Measurements from ENCODE around the gene MBLAC1. TPM values are rescaled to one million over a fixed set of nuclear protein-coding genes. Genes with fewer than 3 reads are reported as not detected.

MBLAC1 gene
- total RNA-seq, 1 donor from 2014 or later: 2.8 TPM

- H3K4me3 Mint-ChIP-seq: peak overlapping the region; percentile 97
Measured at GRCh38 chr7:100082978-100083377, 43.8 kb upstream of the MBLAC1 start.

GRCh38 chr7:100085515-100085914 is 41.3 kb upstream of the MBLAC1 start:
- no peak for TF ChIP-seq CTCF (conservative IDR thresholded peaks at IDR 0.05)
- H3K27ac Mint-ChIP-seq: no peak overlapping the region
- DNase-seq (ENCODE audit: extremely low spot score, unreplicated experiment): no peak

More at GRCh38 chr7:100082978-100083377, 43.8 kb upstream of the MBLAC1 start:
- TF ChIP-seq CTCF (conservative IDR thresholded peaks at IDR 0.05): no peak
- peaks cover 24% of the 10 kb centered on the region for H3K4me1 Mint-ChIP-seq (ENCODE audit: unreplicated experiment)
- peak overlapping the region; percentile 90 for H3K27ac Mint-ChIP-seq
- no peaks in the 10 kb centered on the region for H3K27me3 Mint-ChIP-seq
- peaks cover 4% of the 10 kb centered on the region for H3K9me3 Mint-ChIP-seq
- H3K36me3 Mint-ChIP-seq: peaks cover 22% of the 10 kb centered on the region
- no peak for DNase-seq (ENCODE audit: extremely low spot score, unreplicated experiment)

GRCh38 chr7:100087055-100087750 is 39.6 kb upstream of the MBLAC1 start:
- no peaks in the 10 kb centered on the region for H3K9me3 Mint-ChIP-seq
- H3K4me1 Mint-ChIP-seq (ENCODE audit: unreplicated experiment): peaks cover 18% of the 10 kb centered on the region
- no peak for DNase-seq (ENCODE audit: extremely low spot score, unreplicated experiment)
- TF ChIP-seq CTCF (conservative IDR thresholded peaks at IDR 0.05): no peak
- peaks cover 8% of the 10 kb centered on the region for H3K36me3 Mint-ChIP-seq
- peak overlapping the region; percentile 70 for H3K4me3 Mint-ChIP-seq
- peak overlapping the region; percentile 23 for H3K27ac Mint-ChIP-seq
- H3K27me3 Mint-ChIP-seq: no peaks in the 10 kb centered on the region

More at GRCh38 chr7:100085515-100085914, 41.3 kb upstream of the MBLAC1 start:
- Mint-ChIP-seq H3K4me3 (no peak overlapping the region), H3K27me3 (no peaks in the 10 kb centered on the region), H3K9me3 (peaks cover 4% of the 10 kb centered on the region), H3K36me3 (peaks cover 9% of the 10 kb centered on the region), H3K4me1 (ENCODE audit: unreplicated experiment) (peaks cover 23% of the 10 kb centered on the region)

GRCh38 chr7:100088095-100088620 is 38.6 kb upstream of the MBLAC1 start:
- peaks cover 12% of the 10 kb centered on the region for H3K4me1 Mint-ChIP-seq (ENCODE audit: unreplicated experiment)
- H3K9me3 Mint-ChIP-seq: no peaks in the 10 kb centered on the region
- H3K27me3 Mint-ChIP-seq: no peaks in the 10 kb centered on the region
- H3K36me3 Mint-ChIP-seq: peaks cover 12% of the 10 kb centered on the region
- TF ChIP-seq CTCF (conservative IDR thresholded peaks at IDR 0.05): no peak
- no peak for DNase-seq (ENCODE audit: extremely low spot score, unreplicated experiment)
- H3K4me3 Mint-ChIP-seq: peak overlapping the region; percentile 95
- peak overlapping the region; percentile 87 for H3K27ac Mint-ChIP-seq

GRCh38 chr7:100088621-100089457 is 37.9 kb upstream of the MBLAC1 start, which contains the start of gene COPS6:
COPS6 (plus strand) TSS chr7:100088969; CDS start chr7:100088991, 22 bp downstream.
- Mint-ChIP-seq H3K9me3 (no peaks in the 10 kb centered on the region), H3K4me3 (peak within 1 kb of the TSS; percentile 95), H3K4me1 (ENCODE audit: unreplicated experiment) (peaks cover 16% of the 10 kb centered on the region), H3K36me3 (peaks cover 12% of the 10 kb centered on the region), H3K27me3 (no peaks in the 10 kb centered on the region), H3K27ac (peak within 1 kb of the TSS; percentile 87)
- TF ChIP-seq CTCF (conservative IDR thresholded peaks at IDR 0.05): no peak
- DNase-seq (ENCODE audit: extremely low spot score, unreplicated experiment): peak; percentile 89
